Measurements from ENCODE around the gene KIF23. TPM values are rescaled to one million over a fixed set of nuclear protein-coding genes. Genes with fewer than 3 reads are reported as not detected.
"Not testable (repeated sequence)": the region's sequence is repeated elsewhere in the genome, so short reads cannot be mapped to it uniquely, and the experiment has no call there.

The KIF23 gene
- total RNA-seq, 1 donor from 2014 or later, result 48.1 TPM

DNA sequence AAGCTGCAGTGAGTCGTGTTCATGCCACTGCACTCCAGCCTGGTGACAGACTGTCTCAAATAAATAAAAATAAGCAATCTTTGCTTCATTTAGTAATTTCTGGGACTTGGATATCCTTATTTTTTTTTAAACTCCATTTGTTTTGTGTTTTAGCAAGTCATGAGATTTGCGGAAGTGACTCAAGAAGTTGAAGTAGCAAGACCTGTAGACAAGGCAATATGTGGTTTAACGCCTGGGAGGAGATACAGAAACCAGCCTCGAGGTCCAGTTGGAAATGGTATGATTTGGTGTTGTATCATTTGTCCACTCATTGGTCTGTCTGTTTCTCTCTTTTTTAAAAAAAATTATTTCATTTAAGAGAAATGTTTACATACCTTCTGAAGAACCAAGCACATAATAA, 21.8 kb downstream of the KIF23 start:
- no peaks in the 10 kb centered on the region for H3K9me3 Mint-ChIP-seq
- no peak overlapping the region for H3K4me3 Mint-ChIP-seq
- H3K27me3 Mint-ChIP-seq, result no peaks in the 10 kb centered on the region
- no peak for DNase-seq (ENCODE audit: extremely low spot score, unreplicated experiment)
- TF ChIP-seq, protein P1, sequence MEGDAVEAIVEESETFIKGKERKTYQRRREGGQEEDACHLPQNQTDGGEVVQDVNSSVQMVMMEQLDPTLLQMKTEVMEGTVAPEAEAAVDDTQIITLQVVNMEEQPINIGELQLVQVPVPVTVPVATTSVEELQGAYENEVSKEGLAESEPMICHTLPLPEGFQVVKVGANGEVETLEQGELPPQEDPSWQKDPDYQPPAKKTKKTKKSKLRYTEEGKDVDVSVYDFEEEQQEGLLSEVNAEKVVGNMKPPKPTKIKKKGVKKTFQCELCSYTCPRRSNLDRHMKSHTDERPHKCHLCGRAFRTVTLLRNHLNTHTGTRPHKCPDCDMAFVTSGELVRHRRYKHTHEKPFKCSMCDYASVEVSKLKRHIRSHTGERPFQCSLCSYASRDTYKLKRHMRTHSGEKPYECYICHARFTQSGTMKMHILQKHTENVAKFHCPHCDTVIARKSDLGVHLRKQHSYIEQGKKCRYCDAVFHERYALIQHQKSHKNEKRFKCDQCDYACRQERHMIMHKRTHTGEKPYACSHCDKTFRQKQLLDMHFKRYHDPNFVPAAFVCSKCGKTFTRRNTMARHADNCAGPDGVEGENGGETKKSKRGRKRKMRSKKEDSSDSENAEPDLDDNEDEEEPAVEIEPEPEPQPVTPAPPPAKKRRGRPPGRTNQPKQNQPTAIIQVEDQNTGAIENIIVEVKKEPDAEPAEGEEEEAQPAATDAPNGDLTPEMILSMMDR (conservative IDR thresholded peaks at IDR 0.05), result no peak
- peaks cover 26% of the 10 kb centered on the region for H3K36me3 Mint-ChIP-seq
- H3K4me1 Mint-ChIP-seq (ENCODE audit: unreplicated experiment), result no peaks in the 10 kb centered on the region
- no peak overlapping the region for H3K27ac Mint-ChIP-seq

DNA sequence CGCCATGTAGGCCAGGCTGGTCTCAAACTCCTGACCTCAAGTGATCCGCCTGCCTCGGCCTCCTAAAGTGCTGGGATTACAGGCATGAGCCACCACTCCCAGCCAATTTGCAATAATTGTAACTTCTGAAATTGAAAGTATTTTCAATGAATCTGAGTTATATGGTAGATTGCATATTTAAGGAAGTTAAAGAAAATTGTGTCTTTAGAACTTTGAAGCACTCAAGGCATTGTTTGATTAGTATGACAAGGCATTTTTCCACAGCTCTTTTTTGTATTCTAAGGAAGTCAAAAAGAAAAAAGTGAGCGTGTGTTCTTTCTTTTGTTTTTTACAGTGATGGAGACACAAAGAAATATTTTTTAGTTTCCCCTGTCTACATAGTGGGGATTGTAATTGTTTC, 22.8 kb downstream of the KIF23 start:
- Mint-ChIP-seq H3K4me3 (no peak overlapping the region), H3K27me3 (no peaks in the 10 kb centered on the region), H3K4me1 (ENCODE audit: unreplicated experiment) (no peaks in the 10 kb centered on the region), H3K36me3 (peaks cover 25% of the 10 kb centered on the region), H3K9me3 (no peaks in the 10 kb centered on the region), H3K27ac (peak overlapping the region; percentile 37)
- no peak for DNase-seq (ENCODE audit: extremely low spot score, unreplicated experiment)
- TF ChIP-seq, protein P1 (conservative IDR thresholded peaks at IDR 0.05), result no peak

DNA sequence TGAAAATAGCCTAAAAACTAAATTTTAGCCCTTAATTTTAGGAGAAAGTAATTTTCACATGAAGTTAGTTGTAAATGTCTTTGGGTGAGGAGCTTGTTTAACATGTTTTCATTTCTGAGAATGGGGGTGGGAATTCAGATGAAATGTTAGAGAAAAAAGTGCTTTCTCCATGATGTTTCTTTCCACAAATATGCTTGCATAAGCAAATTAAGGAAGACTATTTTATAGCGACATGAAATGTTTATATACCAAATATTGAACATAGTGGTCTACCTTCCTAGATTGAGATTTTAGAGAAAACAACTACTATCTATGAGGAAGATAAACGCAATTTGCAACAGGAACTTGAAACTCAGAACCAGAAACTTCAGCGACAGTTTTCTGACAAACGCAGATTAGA, 25.5 kb downstream of the KIF23 start:
- no peak overlapping the region for H3K27ac Mint-ChIP-seq
- peaks cover 24% of the 10 kb centered on the region for H3K36me3 Mint-ChIP-seq
- DNase-seq (ENCODE audit: extremely low spot score, unreplicated experiment), result no peak
- H3K9me3 Mint-ChIP-seq, result no peaks in the 10 kb centered on the region
- H3K4me3 Mint-ChIP-seq, result no peak overlapping the region
- TF ChIP-seq, protein P1 (conservative IDR thresholded peaks at IDR 0.05), result no peak
- no peaks in the 10 kb centered on the region for H3K4me1 Mint-ChIP-seq (ENCODE audit: unreplicated experiment)
- no peaks in the 10 kb centered on the region for H3K27me3 Mint-ChIP-seq

DNA sequence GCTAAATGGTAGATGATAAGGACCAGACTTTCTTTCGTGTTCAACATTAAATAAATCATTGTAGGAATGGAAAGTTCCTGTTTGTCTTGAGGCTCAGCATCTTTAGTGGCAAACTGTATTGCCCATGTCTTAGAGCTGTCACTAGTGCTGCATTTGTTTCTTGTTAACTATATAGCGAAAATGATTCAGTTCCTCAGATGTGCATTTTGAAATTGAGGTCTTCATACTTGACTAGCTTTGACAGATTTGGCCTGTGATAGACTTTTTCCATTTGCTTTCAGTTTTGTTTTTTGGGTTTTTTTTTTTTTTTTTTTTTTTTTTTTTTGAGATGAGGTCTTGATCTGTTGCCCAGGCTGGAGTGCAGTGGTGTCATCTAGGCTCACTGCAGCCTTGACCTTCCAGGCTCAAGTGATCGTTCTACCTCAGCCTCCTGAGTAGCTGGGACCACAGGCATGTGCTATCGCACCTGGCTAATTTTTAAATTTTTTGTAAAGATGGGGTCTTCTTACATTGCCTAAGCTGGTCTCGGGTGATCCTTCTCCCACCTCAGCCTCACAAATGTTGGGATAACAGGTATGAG, 29.0 kb downstream of the KIF23 start:
- DNase-seq (ENCODE audit: extremely low spot score, unreplicated experiment), result no peak
- Mint-ChIP-seq H3K27me3 (no peaks in the 10 kb centered on the region), H3K9me3 (no peaks in the 10 kb centered on the region), H3K4me1 (ENCODE audit: unreplicated experiment) (no peaks in the 10 kb centered on the region), H3K4me3 (no peak overlapping the region), H3K36me3 (peaks cover 17% of the 10 kb centered on the region), H3K27ac (no peak overlapping the region)
- TF ChIP-seq, protein P1 (conservative IDR thresholded peaks at IDR 0.05), result no peak

DNA sequence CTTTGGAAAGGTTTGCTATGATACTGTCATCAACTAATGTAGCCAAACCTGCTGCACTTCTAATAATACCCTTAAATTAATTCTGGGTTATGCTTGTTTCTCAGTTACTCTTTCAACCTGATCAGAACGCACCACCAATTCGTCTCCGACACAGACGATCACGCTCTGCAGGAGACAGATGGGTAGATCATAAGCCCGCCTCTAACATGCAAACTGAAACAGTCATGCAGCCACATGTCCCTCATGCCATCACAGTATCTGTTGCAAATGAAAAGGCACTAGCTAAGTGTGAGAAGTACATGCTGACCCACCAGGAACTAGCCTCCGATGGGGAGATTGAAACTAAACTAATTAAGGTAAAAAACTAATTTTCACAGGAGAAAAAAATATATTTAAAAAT, 30.5 kb downstream of the KIF23 start:
- H3K36me3 Mint-ChIP-seq, result peaks cover 15% of the 10 kb centered on the region
- H3K27ac Mint-ChIP-seq, result no peak overlapping the region
- TF ChIP-seq, protein P1 (conservative IDR thresholded peaks at IDR 0.05), result no peak
- H3K27me3 Mint-ChIP-seq, result no peaks in the 10 kb centered on the region
- H3K4me3 Mint-ChIP-seq, result no peak overlapping the region
- no peaks in the 10 kb centered on the region for H3K4me1 Mint-ChIP-seq (ENCODE audit: unreplicated experiment)
- DNase-seq (ENCODE audit: extremely low spot score, unreplicated experiment), result no peak
- H3K9me3 Mint-ChIP-seq, result no peaks in the 10 kb centered on the region

DNA sequence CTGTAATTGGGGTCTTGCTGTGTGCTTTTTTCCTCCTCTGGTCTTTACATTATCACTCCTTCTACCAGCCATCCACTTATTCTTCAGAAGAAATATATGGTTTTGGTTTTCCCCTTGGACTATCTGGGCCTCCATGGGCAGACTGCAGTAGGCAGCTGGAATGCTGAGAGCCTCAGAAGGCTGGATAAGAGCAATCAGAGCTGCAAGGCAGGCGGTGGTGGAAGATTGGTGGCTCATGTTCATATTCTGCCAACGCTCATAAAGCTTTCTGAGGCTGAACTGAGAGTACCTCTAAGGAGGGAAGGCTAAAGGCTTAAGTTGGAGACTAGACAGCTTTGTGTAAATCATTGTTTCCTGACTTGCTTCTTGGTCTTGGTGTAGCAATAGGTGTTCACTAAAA, 32.8 kb downstream of the KIF23 start:
- Mint-ChIP-seq H3K4me1 (ENCODE audit: unreplicated experiment) (peaks cover 3% of the 10 kb centered on the region), H3K27me3 (no peaks in the 10 kb centered on the region), H3K36me3 (peaks cover 10% of the 10 kb centered on the region), H3K27ac (no peak overlapping the region), H3K4me3 (no peak overlapping the region), H3K9me3 (no peaks in the 10 kb centered on the region)
- TF ChIP-seq, protein P1 (conservative IDR thresholded peaks at IDR 0.05), result no peak
- no peak for DNase-seq (ENCODE audit: extremely low spot score, unreplicated experiment)

DNA sequence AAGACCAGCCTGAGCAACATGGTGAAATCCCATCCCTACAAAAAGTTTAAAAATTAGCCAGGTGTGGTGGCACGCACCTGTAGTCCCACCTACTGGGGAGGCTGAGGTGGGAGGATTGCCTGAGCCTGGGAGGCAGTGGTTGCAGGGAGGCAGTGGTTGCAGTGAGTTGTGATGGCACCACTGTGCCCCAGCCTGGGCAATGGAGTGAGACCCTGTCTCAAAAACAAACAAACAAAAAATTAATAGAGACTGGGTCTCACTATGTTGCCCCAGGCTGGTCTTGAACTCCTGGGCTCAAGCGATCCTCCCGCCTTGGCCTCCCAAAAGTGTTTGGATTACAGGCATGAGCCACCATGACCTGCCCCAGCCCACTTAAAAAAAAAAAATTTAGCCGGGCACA, 36.1 kb downstream of the KIF23 start:
- H3K9me3 Mint-ChIP-seq; H3K4me3 Mint-ChIP-seq; H3K27me3 Mint-ChIP-seq; DNase-seq (ENCODE audit: extremely low spot score, unreplicated experiment); H3K27ac Mint-ChIP-seq: not testable (repeated sequence)
- Mint-ChIP-seq H3K36me3 (peaks cover 25% of the 10 kb centered on the region), H3K4me1 (ENCODE audit: unreplicated experiment) (peaks cover 22% of the 10 kb centered on the region)
